Endothelial cell of umbilical vein (primary cell): ENCODE data around the gene MAPKAP1. TPM values are rescaled to one million over a fixed set of nuclear protein-coding genes. Genes with fewer than 3 reads are reported as not detected.

Experiments
- BruUV-seq: library from RNA; stranded (reverse); fragments of 400-500 nt; replicated peaks from 2 replicates; lab custom pipeline; 2021; lab: Mats Ljungman, UMichigan
- CTCF ChIA-PET: fragments of 300-600, 350-600 bp; sonication (Branson Sonifier 250); formaldehyde crosslinking; loops from one replicate; lab custom pipeline; 2021; ENCODE audit warnings: antibody characterized with exemption, inconsistent platforms; lab: Charles Lee
- POLR2A ChIA-PET: fragments of 300-600, 350-600 bp; sonication (Branson Sonifier 250); formaldehyde crosslinking; loops from one replicate; lab custom pipeline; 2021; ENCODE audit warnings: antibody characterized with exemption, inconsistent platforms; lab: Charles Lee
- DNase-seq: peaks from one replicate; pipeline ENCODE4 v3.0.0-alpha.2; 2011; ENCODE audit warnings: low read depth, low spot score
- FAIRE-seq: peaks from 2 replicates; lab custom pipeline; 2011; peaks lifted over from hg19 to GRCh38; lab: Jason Lieb, UNC
- H2AFZ ChIP-seq: 2 replicates; pipeline ENCODE4 v1.6.0; 2012; ENCODE audit warnings: low read depth, low read length, control low read depth, inconsistent platforms
- H3K27ac ChIP-seq: 2 replicates; pipeline ENCODE4 v1.5.1; 2011; ENCODE audit warnings: low read depth, mild to moderate bottlenecking, control low read depth, low read length, moderate library complexity; ENCODE audit not compliant: insufficient read depth
- H3K27me3 ChIP-seq, 2 experiments: 2 replicates each; pipeline versions ENCODE4 v1.6.0 to v1.6.1; 2011; ENCODE audit warnings: low read length in 2 of 2, mixed read lengths in 1 of 2; ENCODE audit not compliant: control insufficient read depth in 2 of 2, insufficient read depth in 2 of 2
- H3K36me3 ChIP-seq, 2 experiments: 2 replicates in 1 of 2; 3 replicates in 1 of 2; pipeline ENCODE4 v1.5.1; 2011; ENCODE audit warnings: low read length in 2 of 2, mild to moderate bottlenecking in 1 of 2, moderate library complexity in 1 of 2; ENCODE audit not compliant: control insufficient read depth in 2 of 2, insufficient read depth in 2 of 2; ENCODE audit errors: extremely low read depth in 1 of 2
- H3K4me1 ChIP-seq: 3 replicates; pipeline ENCODE4 v1.5.1; 2011; ENCODE audit warnings: mild to moderate bottlenecking, low read length; ENCODE audit not compliant: control insufficient read depth, insufficient read depth; ENCODE audit errors: extremely low read depth
- H3K4me2 ChIP-seq: 2 replicates; pipeline ENCODE4 v1.6.1; 2011; ENCODE audit warnings: low read length, control low read depth, mixed read lengths; ENCODE audit not compliant: insufficient read depth
- H3K4me3 ChIP-seq, 3 experiments: fragments of 200-600 bp in 1 of 3; sonication (generic), shearing (Covaris generic) in 1 of 3; replicated peaks in 1 of 3; 2 replicates each; pipeline ENCODE4 v1.5.1; 2011 to 2016; ENCODE audit warnings: control low read depth in 3 of 3, low read length in 3 of 3, mild to moderate bottlenecking in 2 of 3, inconsistent platforms in 1 of 3, low read depth in 1 of 3, moderate library complexity in 1 of 3; ENCODE audit not compliant: insufficient read depth in 1 of 3
- H3K79me2 ChIP-seq: 2 replicates; pipeline ENCODE4 v1.6.0; 2012; ENCODE audit warnings: low read length, inconsistent platforms; ENCODE audit not compliant: control insufficient read depth, insufficient read depth
- H3K9ac ChIP-seq: replicated peaks from 2 replicates; pipeline ENCODE3; 2011; ENCODE audit warnings: low read length, control low read depth; ENCODE audit not compliant: insufficient read depth; ENCODE audit errors: extremely low read depth
- H3K9me1 ChIP-seq: replicated peaks from 3 replicates; pipeline ENCODE4 v1.6.0; 2011; ENCODE audit warnings: mild to moderate bottlenecking, low read length; ENCODE audit not compliant: control insufficient read depth, insufficient read depth; ENCODE audit errors: extremely low read depth
- H3K9me3 ChIP-seq: replicated peaks from 2 replicates; pipeline ENCODE4 v1.5.1; 2012; ENCODE audit warnings: low read length, inconsistent platforms; ENCODE audit not compliant: control insufficient read depth, insufficient read depth
- H4K20me1 ChIP-seq: replicated peaks from 2 replicates; pipeline ENCODE3; 2011; ENCODE audit warnings: mild to moderate bottlenecking, low read length; ENCODE audit not compliant: control insufficient read depth, insufficient read depth; ENCODE audit errors: extremely low read depth
- FOS ChIP-seq: IDR thresholded peaks from 2 replicates; pipeline ENCODE4 v1.6.1; 2011; ENCODE audit warnings: mild to moderate bottlenecking, low read length, moderate library complexity, borderline replicate concordance; ENCODE audit not compliant: insufficient read depth
- MAX ChIP-seq: IDR thresholded peaks from 2 replicates; pipeline ENCODE4 v1.6.1; 2011; ENCODE audit not compliant: insufficient read depth, insufficient read length
- MYC ChIP-seq: IDR thresholded peaks from one replicate; pipeline ENCODE4 v1.6.1; 2011; ENCODE audit warnings: mild to moderate bottlenecking, low read depth, low read length
- dilution Hi-C: fragments of 300-500 bp; cut with MboI; formaldehyde crosslinking; loops from one replicate; pipeline ENCODE4 v1.15.0; 2019; ENCODE audit warnings: low sequenced_read_pairs; ENCODE audit not compliant: extremely low pct_ligation_motif_present
- intact Hi-C: fragments of 100-400 bp; cut with micrococcal nuclease; formaldehyde crosslinking; loops from one replicate; pipeline ENCODE4 v1.10.0; 2022
- polyA plus RNA-seq, 4 experiments: library from polyadenylated mRNA; depleted of rRNA in 3 of 4; stranded (reverse) in 3 of 4; unstranded in 1 of 4; fragments of >200 nt; gene quantifications; 2 replicates each; pipeline versions ENCODE4 v1.2.1 to v1.2.3, GENCODE V29; 2011 to 2012; ENCODE audit warnings: missing spikeins in 1 of 4
- total RNA-seq: library from RNA; stranded (reverse); gene quantifications from 2 replicates; pipeline ENCODE4 v1.2.3, GENCODE V29; 2021
- TF ChIP-seq, protein P1 (sequence below), 2 donors: IDR thresholded peaks; 1 replicate in 1 of 2; 2 replicates in 1 of 2; pipeline ENCODE4 v1.5.1; 2011; ENCODE audit warnings: low read length in 2 of 2, mild to moderate bottlenecking in 2 of 2, moderate library complexity in 2 of 2, control low read depth in 1 of 2, inconsistent platforms in 1 of 2, low read depth in 1 of 2; ENCODE audit not compliant: insufficient read depth in 1 of 2; ENCODE audit errors: extremely low read depth in 1 of 2

MAPKAP1 gene
- total and polyA plus RNA-seq, 2 donors (not counting 3 experiments of a cell fraction or from before 2014, with no cell fraction given): 61.9 to 99.1 TPM

GRCh38 chr9:125429476-125430160 is 277.4 kb downstream of the MAPKAP1 start:
- Histone ChIP-seq H3K4me3 (no peak overlapping the region), H4K20me1 (no peaks in the 10 kb centered on the region), H3K27ac (no peak overlapping the region), H3K36me3 (no peaks in the 10 kb centered on the region), H3K9me3 (no peaks in the 10 kb centered on the region), H2AFZ (no peak overlapping the region), H3K9ac (no peak overlapping the region), H3K79me2 (no peaks in the 10 kb centered on the region), H3K4me1 (no peaks in the 10 kb centered on the region), H3K27me3 (no peaks in the 10 kb centered on the region), H3K4me2 (no peak overlapping the region), H3K9me1 (no peaks in the 10 kb centered on the region)
- ChIA-PET POLR2A (no interaction called here), CTCF (no interaction called here)
- intact Hi-C loops (loop anchor here (5.0 kb wide), 1 partner anchor 203 kb away; no protein-coding TSS in a partner anchor), dilution Hi-C loops (no loop called here)
- no peak for TF ChIP-seq FOS
- TF ChIP-seq MYC: no peak
- TF ChIP-seq MAX: no peak
- TF ChIP-seq, protein P1, sequence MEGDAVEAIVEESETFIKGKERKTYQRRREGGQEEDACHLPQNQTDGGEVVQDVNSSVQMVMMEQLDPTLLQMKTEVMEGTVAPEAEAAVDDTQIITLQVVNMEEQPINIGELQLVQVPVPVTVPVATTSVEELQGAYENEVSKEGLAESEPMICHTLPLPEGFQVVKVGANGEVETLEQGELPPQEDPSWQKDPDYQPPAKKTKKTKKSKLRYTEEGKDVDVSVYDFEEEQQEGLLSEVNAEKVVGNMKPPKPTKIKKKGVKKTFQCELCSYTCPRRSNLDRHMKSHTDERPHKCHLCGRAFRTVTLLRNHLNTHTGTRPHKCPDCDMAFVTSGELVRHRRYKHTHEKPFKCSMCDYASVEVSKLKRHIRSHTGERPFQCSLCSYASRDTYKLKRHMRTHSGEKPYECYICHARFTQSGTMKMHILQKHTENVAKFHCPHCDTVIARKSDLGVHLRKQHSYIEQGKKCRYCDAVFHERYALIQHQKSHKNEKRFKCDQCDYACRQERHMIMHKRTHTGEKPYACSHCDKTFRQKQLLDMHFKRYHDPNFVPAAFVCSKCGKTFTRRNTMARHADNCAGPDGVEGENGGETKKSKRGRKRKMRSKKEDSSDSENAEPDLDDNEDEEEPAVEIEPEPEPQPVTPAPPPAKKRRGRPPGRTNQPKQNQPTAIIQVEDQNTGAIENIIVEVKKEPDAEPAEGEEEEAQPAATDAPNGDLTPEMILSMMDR (IDR thresholded peaks at IDR 0.05; ENCODE audit: extremely low read depth in 1 of 2, insufficient read depth in 1 of 2, low read depth in 1 of 2, low read length in 2 of 2): no peak
- no TSS peak for BruUV-seq
- no peak for FAIRE-seq
- DNase-seq: no peak
